ENCODE results near the gene HADHA. TPM values are rescaled to one million over a fixed set of nuclear protein-coding genes. Genes with fewer than 3 reads are reported as not detected.

The HADHA gene
- total and polyA plus RNA-seq, 2 donors (not counting 1 experiment from before 2014, with no cell fraction given) = 29.8 to 96.7 TPM

DNA sequence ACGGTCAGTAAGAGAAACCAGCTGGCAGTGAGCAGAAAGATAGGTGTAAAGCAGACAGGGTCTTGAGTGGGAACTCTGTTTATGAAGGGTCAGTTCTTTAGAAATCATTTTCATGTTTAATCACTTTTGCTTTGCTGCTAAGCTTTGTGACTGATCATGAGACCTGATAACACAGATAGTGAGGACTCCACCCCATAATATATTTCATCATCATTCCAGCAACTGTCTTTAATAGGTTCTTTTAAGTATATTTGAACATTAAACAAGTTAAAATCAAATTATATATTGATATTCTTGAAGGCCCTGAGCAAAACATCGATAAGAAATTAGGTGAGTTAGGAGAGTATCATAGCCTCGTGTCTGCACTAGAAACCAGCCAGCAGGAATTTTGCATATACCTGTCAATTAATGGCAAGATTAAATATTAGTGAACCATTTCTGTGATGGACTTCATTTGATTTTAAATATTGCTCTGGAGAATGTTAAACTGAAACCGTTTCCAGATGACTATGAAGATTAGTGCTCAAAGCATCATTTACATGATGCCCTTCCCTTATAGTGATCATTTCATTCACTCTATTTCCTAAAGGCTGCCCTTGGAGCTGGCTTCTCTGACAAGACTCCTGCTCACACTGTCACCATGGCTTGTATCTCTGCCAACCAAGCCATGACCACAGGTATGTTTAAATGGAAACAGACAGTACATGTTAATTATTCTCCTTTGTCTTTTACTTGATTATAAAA lies 32.2 kb upstream of the HADHA start:
- Histone ChIP-seq H3K27me3 (replicated peaks in 1 of 4; ENCODE audit: control extremely low read depth in 1 of 4, control insufficient read depth in 3 of 4, insufficient read depth in 4 of 4, low read length in 3 of 4) (no peaks in the 10 kb centered on the region), H3K4me2 (replicated peaks; ENCODE audit: low read depth, low read length, poor library complexity, severe bottlenecking) (no peak overlapping the region), H3K79me2 (ENCODE audit: control insufficient read depth, insufficient read depth, low read length) (no peaks in the 10 kb centered on the region), H3K27ac (ENCODE audit: low read length in 2 of 2) (no peak overlapping the region), H3K9me3 (ENCODE audit: control extremely low read depth in 1 of 3, control insufficient read depth in 2 of 3, insufficient read depth in 1 of 3, low read length in 2 of 3) (no peaks in the 10 kb centered on the region), H3K4me1 (ENCODE audit: control insufficient read depth in 2 of 2, insufficient read depth in 2 of 2, low read length in 2 of 2) (no peaks in the 10 kb centered on the region), H3K9ac (ENCODE audit: low read length) (no peak overlapping the region), H3K4me3 (ENCODE audit: control extremely low read depth in 1 of 5, extremely low read depth in 1 of 5, insufficient read depth in 1 of 5, low read depth in 2 of 5, low read length in 4 of 5) (no peak overlapping the region), H2AFZ (ENCODE audit: insufficient read depth, low read depth, low read length, poor library complexity, severe bottlenecking) (no peak overlapping the region), H4K20me1 (ENCODE audit: control insufficient read depth, insufficient read depth, low read length, poor library complexity, severe bottlenecking) (no peaks in the 10 kb centered on the region), H3K36me3 (replicated peaks in 1 of 2; ENCODE audit: control extremely low read depth in 1 of 2, control insufficient read depth in 1 of 2, extremely low read depth in 1 of 2, insufficient read depth in 2 of 2, low read length in 1 of 2) (peaks cover 5 to 72% of the 10 kb centered on the region in 2 experiments)
- no peaks in the 10 kb centered on the region for H3K9me3 Mint-ChIP-seq (ENCODE audit: insufficient read depth)
- ATAC-seq (ENCODE audit: low read depth) (no peak), DNase-seq (no peak)
- POLR2A ChIA-PET = no interaction called here
- H3K4me3 Mint-ChIP-seq = no peak overlapping the region
- intact Hi-C loops (cut with micrococcal nuclease) = no loop called here
- 100% methylated on average over 1 of the region's 4 CpGs for WGBS (ENCODE audit: insufficient coverage)
- TF ChIP-seq EZH2 (IDR thresholded peaks at IDR 0.05; ENCODE audit: borderline replicate concordance, insufficient read depth, low read depth, low read length, poor library complexity, severe bottlenecking) = no peak
- TF ChIP-seq, protein P1, sequence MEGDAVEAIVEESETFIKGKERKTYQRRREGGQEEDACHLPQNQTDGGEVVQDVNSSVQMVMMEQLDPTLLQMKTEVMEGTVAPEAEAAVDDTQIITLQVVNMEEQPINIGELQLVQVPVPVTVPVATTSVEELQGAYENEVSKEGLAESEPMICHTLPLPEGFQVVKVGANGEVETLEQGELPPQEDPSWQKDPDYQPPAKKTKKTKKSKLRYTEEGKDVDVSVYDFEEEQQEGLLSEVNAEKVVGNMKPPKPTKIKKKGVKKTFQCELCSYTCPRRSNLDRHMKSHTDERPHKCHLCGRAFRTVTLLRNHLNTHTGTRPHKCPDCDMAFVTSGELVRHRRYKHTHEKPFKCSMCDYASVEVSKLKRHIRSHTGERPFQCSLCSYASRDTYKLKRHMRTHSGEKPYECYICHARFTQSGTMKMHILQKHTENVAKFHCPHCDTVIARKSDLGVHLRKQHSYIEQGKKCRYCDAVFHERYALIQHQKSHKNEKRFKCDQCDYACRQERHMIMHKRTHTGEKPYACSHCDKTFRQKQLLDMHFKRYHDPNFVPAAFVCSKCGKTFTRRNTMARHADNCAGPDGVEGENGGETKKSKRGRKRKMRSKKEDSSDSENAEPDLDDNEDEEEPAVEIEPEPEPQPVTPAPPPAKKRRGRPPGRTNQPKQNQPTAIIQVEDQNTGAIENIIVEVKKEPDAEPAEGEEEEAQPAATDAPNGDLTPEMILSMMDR (IDR thresholded peaks at IDR 0.05) = no peak
- CTCF ChIA-PET = interaction anchor here (0.5 to 1.1 kb wide), 2 partner anchors 61 to 132 kb away, joined by 3 to 4 read pairs; no protein-coding TSS in a partner anchor
- no peaks in the 10 kb centered on the region for H3K4me1 Mint-ChIP-seq
- no peaks in the 10 kb centered on the region for H3K27me3 Mint-ChIP-seq
- H3K27ac Mint-ChIP-seq = no peak overlapping the region

DNA sequence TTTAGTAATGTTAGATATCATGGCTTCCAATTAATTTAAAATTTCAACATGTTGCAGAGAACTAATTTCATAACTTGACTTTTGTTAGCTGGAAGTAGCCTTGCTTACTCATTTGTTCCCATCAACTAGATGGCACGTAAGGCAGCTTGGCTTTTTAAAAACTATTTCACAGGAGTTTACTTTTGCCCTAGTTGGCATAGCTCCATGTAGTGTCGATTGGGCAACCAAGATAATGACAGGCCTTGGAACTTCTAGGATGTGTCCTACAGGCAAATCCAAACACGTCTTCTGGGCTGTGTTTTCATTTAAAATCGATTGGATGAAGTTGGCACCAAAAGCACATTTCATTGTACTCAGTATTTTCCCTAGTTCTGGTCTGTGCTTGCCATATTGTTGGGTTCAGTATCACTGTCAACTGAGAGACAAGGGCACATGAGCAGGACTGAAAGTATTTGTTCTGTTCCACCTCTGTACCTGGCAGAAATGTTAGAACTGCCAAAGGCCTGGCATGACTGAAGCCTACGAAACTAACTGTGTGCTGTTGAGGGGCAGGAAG lies 29.7 kb upstream of the HADHA start:
- WGBS (ENCODE audit: insufficient coverage) = 98% methylated on average over 4 of the region's 5 CpGs
- Histone ChIP-seq H3K27me3 (replicated peaks in 1 of 4; ENCODE audit: control extremely low read depth in 1 of 4, control insufficient read depth in 3 of 4, insufficient read depth in 4 of 4, low read length in 3 of 4) (no peaks in the 10 kb centered on the region), H3K79me2 (ENCODE audit: control insufficient read depth, insufficient read depth, low read length) (no peaks in the 10 kb centered on the region), H3K9ac (ENCODE audit: low read length) (no peak overlapping the region), H3K9me3 (ENCODE audit: control extremely low read depth in 1 of 3, control insufficient read depth in 2 of 3, insufficient read depth in 1 of 3, low read length in 2 of 3) (no peaks in the 10 kb centered on the region), H3K36me3 (replicated peaks in 1 of 2; ENCODE audit: control extremely low read depth in 1 of 2, control insufficient read depth in 1 of 2, extremely low read depth in 1 of 2, insufficient read depth in 2 of 2, low read length in 1 of 2) (peaks cover 1 to 52% of the 10 kb centered on the region in 2 experiments), H4K20me1 (ENCODE audit: control insufficient read depth, insufficient read depth, low read length, poor library complexity, severe bottlenecking) (no peaks in the 10 kb centered on the region), H3K4me1 (ENCODE audit: control insufficient read depth in 2 of 2, insufficient read depth in 2 of 2, low read length in 2 of 2) (peaks cover 0 to 10% of the 10 kb centered on the region in 2 donors), H3K4me2 (replicated peaks; ENCODE audit: low read depth, low read length, poor library complexity, severe bottlenecking) (no peak overlapping the region), H3K27ac (ENCODE audit: low read length in 2 of 2) (no peak overlapping the region), H3K4me3 (ENCODE audit: control extremely low read depth in 1 of 5, extremely low read depth in 1 of 5, insufficient read depth in 1 of 5, low read depth in 2 of 5, low read length in 4 of 5) (no peak overlapping the region), H2AFZ (ENCODE audit: insufficient read depth, low read depth, low read length, poor library complexity, severe bottlenecking) (no peak overlapping the region)
- peaks cover 15% of the 10 kb centered on the region for H3K4me1 Mint-ChIP-seq
- no peak for DNase-seq
- ChIA-PET POLR2A (no interaction called here), CTCF (interaction anchor here (0.9 kb wide), 1 partner anchor 186 kb away, joined by 3 read pairs; no protein-coding TSS in a partner anchor)
- H3K4me3 Mint-ChIP-seq = no peak overlapping the region
- H3K27ac Mint-ChIP-seq = no peak overlapping the region
- intact Hi-C loops (cut with micrococcal nuclease) = no loop called here
- no peak for ATAC-seq (ENCODE audit: low read depth)
- TF ChIP-seq EZH2 (IDR thresholded peaks at IDR 0.05; ENCODE audit: borderline replicate concordance, insufficient read depth, low read depth, low read length, poor library complexity, severe bottlenecking) = no peak
- TF ChIP-seq, protein P1 (IDR thresholded peaks at IDR 0.05) = no peak
- no peaks in the 10 kb centered on the region for H3K27me3 Mint-ChIP-seq
- no peaks in the 10 kb centered on the region for H3K9me3 Mint-ChIP-seq (ENCODE audit: insufficient read depth)
